Stimulated activated CD8-positive, alpha-beta memory T cell treated with anti-CD3 and anti-CD28 coated beads, Interleukin-15, amount 100 ng/mL, for 24 hours (primary cell): ENCODE data around the gene CARTPT.

Experiments
- DNase-seq: peaks from one replicate; pipeline ENCODE4 v3.0.0-alpha.2; 2020; ENCODE audit warnings: low read depth

CARTPT gene

DNA sequence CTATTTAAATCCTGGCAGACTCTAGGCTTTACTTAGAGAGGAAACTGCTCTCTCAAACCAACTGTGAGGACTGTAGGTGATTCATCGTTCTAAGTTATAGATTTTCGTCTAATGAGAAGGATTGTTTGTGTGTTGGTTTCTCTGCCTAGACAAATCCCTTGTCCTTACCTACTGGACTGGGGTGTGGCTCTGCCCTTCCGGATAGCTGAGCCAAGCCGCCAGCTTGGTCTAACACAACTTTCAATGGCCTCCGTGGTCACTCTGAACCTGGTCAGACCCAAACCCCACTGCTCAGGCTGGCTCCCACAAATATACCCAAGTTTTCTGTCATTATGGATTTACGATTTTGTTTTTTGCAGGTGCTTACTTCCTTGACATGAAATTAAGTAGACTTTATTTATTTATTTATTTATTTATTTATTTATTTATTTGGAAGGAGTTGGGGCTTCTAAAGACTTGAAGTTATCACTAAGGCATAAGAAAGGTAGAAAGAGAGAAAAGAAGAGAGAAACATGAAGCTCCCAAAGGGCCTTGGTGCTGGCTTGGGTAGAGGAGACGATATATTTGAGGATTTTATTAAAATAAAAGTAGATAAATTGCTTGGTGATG is 19.0 kb downstream of the CARTPT start:
- no peak for DNase-seq

DNA sequence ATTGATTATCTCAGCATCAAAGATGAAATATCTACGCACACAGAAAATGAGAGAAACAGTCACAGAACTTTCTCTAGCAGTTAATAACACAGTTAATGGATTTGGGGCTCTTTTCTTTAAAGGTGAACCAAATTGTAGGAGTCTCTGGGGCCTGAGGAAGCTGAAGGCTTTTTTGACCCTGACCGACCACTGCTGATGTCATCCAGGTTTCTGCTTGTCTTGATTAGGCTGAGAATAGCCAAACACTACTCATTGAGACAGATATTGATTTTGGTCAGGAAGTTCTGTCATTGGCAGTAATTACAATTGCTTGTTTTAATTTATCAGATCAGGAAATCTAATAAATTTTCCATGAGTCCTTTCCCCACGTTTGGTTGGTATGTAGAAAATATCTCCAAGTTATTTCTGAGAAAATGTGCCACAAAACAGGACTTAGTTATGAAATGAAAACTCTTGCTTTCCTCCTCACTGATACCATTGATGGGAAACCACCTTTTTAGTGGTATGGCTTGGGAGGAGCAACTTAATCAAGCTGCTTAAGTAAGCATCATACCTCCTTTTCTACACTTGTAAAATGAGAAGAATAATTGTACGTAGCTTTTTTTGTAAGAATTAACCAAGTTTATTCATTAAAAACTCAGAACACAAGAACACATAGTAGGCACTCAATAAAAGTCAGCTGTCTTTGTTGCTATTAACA is 19.7 kb downstream of the CARTPT start:
- DNase-seq: no peak

DNA sequence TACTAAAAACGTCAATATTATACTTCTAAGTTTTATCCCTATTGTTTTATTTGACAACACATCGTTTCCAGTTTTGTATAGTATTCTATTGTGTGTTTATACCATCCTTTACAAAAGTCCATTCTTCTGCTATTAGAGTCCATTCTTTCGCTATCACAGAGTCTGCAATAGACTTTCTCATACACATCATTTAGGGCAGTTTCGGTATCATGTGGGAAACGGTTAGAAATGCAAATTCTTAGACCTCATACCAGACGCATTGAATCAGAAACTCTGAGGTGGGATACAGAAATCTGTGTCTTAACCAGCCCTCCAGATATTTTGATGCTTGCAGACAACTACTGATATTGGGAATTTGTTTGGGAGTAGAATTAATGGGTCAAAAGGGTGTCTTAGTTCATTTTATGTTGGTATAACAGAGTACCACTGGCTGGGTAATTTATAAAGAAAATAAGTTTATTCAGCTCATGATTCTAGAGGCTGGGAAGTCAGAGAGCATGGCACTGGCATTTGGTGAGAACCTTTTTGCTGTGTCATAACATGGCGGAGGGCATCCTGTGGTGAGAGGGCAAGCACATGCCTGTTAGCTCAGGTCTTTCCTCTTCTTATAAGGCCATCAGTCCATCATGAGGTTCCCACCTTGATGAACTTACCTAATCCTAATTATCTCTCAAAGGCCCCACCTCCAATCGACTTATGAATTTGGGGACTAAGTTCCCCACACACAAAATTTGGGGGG is 21.1 kb downstream of the CARTPT start:
- DNase-seq: no peak

DNA sequence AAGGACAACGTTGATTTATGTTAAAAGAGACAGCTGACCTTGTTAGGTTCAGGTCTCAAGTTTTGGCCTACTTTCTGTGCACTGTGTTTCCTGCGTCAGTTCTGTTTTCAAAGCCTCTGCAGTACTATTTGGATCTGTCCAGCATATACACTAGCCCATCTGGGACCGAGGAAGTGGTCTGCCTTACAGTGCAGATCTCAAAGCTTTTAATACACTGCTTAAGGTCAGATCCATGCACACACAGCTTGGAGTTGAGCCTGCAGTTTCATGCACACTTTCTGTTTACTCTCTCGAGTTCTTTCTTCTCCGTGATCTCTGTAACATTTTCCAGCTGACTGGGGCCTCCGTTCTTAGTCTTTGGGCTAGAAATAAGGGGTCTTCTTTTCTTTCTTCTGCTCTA is 24.1 kb downstream of the CARTPT start:
- DNase-seq: no peak

DNA sequence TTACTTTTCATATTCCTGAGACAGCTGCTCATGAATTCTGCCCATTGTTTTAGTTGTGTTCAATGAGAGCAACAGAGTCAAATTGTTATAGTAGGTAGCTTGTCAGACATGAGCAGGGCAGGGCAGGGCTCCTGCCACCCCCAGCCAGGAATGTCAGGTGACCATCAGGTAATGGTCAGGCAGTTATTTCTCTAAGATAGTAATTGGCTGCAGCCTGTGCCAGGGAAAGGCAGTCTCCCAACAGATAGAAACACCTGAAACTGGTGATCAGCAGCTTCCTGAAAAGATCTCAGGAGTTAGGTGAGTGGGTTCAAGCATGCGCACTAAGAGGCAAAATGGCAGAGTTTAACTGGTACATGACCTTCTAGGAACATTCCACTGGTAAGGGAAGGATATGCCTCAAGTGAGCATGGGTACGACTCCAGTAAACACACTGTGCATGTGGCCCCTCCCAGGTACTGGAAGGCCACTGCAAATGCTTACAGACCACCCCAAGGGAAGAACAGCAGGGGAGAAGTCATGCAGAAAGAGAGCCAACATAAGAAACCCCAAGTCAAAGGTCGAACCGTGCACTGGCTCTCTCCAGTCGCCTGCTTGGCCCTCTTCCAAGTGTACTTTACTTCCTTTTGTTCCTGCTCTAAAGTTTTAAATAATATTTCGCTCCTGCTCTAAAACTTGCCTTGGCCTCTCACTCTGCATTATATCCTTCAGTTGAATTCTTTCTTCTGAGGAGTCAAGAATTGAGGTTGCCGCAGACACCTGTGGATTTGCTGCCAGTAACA is 25.1 kb downstream of the CARTPT start:
- no peak for DNase-seq

DNA sequence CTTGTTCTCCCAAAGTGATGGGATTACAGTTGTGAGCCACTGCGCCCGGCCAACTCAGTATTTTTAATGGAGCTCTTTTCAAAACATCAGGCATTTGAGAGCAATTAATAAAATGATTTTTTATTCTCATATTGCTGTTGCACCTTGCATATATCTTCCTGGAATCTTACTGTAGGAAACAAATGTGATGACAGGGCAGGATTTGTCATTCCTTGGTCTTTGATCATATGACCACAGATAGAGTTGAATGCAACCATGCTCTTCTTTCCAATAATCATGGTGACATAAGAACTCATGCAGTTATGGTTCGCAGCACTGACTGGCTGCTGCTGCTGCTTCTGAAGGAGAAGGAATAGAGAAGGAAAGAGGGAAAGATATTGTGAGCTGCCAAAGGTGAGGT is 28.1 kb downstream of the CARTPT start:
- DNase-seq: no peak

DNA sequence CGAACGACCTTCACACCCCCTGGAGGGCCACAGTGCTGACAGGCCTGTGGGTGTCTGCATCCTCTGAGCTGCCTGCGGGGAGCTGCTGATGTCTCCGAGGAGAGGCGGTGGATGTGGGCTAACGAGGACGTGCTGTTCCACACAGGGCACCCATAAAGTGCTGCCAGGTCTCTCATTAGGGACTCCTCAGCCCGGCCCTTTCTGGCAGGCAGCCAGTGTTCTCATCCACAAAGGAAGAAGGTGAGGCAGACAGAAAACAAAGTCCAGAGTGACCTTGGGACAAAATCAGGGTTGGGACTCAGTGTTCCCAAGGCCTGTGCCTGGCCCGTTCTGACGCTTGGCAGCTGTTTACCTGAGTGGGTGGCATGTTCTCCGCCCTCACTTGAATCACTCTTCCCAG is 29.3 kb downstream of the CARTPT start:
- no peak for DNase-seq

DNA sequence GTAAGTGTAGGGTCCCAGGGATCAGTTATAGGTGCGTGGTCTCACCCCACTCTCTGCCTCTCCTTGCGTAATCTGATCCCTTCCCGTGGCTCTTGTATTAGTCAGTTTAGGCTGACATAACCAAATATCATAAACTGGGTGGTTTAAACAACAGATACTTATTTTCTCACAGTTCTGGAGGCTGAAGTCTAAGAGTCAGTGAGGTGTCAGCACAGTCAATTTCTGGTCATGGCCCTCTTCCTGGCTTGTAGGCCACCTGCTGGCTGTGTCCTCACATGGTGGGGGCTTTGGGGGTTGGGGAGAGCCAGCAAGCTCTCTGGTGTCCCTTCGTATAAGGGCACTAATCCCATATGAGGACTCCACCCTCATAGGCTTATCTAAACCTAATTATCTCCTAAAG is 32.3 kb downstream of the CARTPT start:
- DNase-seq: no peak

DNA sequence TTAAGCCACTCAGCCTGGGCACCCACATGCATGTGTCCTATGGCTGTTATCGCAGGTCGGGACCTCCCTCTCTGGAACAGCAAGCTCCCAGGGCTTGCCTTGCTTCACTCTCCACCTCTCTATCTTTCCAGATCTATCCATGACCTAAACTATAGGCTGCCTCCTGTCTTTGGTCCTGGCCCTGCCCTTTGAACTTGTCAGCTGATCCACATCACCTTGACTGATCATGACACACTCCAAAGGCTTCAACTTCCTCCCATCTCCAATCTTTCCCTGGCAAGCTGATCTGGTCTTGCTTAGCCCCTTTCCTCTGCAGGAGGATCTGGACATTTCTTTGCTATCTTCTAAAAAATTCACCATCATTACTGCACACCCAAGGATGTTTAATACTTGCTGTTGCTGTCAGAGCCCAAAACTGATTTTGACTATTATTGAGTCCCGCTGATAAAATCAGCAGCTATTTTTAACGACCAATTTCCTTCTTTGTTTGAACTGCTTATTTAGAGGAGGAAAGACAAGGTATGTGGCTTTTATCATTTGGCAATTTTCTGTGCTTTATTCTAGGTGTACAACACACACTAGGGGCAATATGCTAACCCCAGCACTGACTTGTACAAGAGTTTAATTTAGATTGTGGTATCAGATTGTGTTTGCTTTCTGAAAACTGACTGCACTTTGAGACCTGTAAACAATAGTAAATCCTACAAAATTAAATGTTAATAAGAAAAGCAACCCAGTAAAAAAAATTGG is 33.5 kb downstream of the CARTPT start:
- no peak for DNase-seq

DNA sequence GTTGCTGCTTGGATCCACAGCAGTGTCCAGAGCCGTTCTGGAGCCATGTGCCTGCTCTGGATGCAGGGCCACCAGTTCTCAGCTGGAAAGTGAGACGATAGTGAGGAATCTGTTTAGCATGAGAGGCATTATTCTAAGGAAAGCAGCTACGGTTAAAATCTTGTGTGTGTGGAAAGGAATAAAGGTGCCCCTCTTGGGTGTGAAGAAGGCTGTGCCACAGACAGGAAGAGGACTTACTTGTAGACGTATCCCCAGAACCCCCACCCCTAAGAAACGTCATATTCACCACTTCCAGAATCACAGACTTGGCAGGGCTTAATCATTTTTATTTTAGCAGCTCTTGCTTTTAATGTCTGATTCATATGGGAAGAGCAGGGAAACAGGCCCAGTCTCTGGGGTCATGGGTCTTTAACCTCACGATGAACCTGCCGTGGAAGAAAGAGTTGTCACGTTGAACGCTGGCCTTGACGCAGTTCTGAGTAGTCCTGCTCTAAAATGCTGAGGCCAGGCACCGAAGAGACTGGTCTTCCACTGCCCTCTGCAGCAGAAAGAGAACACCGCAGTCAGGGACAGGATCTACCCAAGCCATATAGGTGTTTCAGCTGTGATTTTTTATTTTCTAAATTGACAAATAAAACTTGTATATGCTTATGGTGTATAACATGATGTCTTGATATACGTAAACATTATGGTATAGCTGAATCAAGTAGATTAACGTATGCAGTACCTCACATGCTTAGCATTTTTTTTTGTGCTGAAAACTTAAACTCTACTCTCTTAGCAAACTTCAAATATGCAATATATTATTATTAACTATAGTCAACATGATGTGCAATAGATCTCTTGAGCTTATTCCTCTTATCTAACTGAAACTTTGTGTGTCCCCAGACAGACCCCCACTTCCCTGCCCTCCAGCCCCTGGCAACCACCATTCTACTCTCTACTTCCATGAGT is 38.8 kb downstream of the CARTPT start:
- DNase-seq: no peak

DNA sequence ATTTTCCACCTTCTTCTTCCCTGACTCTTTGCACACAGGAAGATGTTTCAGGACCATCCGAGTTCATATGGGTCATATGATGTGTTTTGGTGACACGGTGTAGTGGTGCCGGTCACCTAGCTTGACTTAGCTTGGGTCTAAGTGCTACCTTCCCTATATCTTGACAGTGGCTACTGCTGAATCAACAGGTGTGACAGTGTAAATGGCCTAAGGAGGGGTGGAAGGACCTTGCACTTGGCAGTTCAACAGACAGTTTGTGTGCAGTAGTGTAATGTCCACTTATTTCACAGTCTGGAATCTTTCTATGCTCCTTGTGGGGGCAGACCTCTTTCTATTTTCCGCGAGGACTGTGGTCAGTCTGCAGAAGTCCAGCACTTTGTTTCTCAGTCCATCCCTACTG is 43.8 kb downstream of the CARTPT start:
- DNase-seq: no peak

DNA sequence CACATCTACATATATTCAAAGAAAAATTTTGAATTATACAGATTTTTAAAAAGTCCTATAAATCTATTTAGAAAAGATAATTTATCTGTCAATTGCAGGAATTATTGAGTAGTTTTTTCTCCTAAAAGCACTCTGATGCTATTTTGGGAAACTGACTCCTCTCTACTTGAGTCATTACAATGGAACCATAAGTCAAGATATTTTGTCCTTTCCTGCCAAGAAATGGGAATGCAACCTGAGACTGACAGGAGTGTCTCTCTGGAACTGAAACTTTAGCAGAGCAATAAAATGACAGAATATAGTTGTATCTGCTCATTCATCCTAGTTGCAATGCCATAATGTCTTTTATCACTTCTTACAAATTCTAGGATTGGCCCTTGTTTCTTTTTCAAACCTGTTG is 48.6 kb downstream of the CARTPT start:
- DNase-seq: no peak

DNA sequence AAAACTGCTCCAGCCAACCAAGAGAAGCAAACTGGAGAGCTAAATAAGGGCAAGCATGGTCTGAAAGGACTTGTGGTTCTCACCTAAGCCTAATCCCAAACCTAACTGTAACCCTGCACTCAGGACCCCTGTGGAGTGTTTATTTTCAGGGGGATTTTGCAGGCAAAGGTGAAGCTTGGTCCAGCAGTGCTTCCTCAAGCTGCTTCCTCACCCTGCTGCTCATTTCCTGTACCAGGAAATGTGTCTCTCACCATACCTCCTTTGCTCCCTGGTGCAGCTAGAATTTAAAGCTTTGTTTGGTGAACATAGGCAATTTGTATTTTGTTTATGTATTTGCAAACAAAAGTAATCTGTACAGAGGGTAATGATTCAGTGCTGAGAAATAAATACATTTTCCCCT is 50.2 kb downstream of the CARTPT start:
- no peak for DNase-seq

DNA sequence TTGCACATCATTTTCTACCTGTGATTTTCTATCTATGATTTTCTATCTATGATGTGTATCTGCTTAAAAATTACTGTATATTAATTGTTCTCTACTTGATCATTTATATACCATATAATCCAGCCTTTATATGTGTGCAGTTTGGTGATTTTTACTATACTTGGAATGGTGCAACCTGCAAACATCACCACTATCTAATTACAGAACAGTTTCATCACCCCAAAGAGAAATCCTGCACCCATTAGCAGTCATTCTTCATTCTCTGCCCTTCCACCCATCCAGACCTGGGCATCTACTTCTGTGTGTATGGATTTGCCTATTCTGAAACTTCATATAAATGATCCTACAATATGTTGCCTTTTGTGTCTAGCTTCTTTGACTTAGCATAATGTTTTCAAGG is 51.3 kb downstream of the CARTPT start:
- no peak for DNase-seq
